SK-N-MC (cell line): ENCODE data around the gene DYRK1B.

Source experiments
- EZH2 ChIP-seq: fragments of 200-600 bp; sonication (generic); IDR thresholded peaks from one replicate; pipeline ENCODE4 v1.6.1; 2017; ENCODE audit warnings: antibody characterized with exemption
- FOXP2 ChIP-seq: optimal IDR thresholded peaks from 2 replicates; pipeline ENCODE3; 2011; ENCODE audit warnings: mild to moderate bottlenecking, moderate library complexity; ENCODE audit not compliant: insufficient read depth; ENCODE audit errors: extremely low read length, control extremely low read depth
- POLR2AphosphoS5 ChIP-seq: IDR thresholded peaks from 2 replicates; pipeline ENCODE4 v1.6.1; 2012; ENCODE audit warnings: mild to moderate bottlenecking, low read depth, low read length, borderline replicate concordance

DNA sequence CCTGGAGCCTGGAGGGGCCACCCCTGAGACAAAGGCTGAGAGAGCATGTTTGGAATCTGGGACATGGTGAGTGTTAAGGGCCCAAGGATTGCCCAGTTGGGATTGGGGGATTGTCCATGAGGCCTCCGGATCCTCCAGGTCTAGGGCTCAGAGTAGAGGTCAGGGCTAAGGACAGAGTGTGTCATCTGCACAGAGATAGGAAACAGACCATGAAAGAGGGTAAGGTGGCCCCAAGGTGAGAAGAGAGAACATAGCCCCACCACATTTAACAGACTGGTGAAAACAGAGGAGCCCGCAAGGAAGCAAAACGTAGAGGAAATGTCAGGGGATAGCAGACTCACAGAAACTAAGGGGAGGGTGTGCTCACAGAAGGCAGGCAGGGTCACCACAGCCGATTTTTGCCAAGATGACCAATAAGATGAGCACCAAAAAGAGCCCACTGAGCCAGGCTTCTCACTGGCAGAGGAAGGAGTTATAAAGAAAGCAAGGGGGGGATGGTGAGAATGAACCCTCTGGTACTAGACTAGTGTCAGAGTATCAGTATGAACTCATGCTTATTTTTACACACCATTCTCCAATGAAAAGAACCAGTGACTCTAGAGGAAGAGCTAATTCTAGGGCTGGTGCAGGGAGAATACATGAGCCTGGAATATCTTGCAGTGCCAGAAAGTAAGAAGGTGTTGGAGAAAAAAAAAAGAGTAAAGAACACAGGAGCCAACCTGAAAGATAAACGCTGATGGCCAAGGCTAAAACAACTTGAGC is 17.5 kb downstream of the DYRK1B start:
- TF ChIP-seq EZH2 (no peak), POLR2AphosphoS5 (no peak), FOXP2 (no peak)
